Measurements from ENCODE around the gene BTBD6.

- no peak for TF ChIP-seq CTCF (conservative IDR thresholded peaks at IDR 0.05 in 1 of 2, IDR thresholded peaks at IDR 0.05 in 1 of 2; ENCODE audit: low read depth in 1 of 2, low read length in 2 of 2)
- TF ChIP-seq EZH2 (IDR thresholded peaks at IDR 0.05; ENCODE audit: low read length, missing control alignments): no peak
Measured at GRCh38 chr14:105283028-105283427, 34.7 kb downstream of the BTBD6 start.
